Suppressor macrophage treated with lipopolysaccharide for 4 hours (primary cell): ENCODE data around the gene SNRPB.
"Not testable (repeated sequence)": the region's sequence is repeated elsewhere in the genome, so short reads cannot be mapped to it uniquely, and the experiment has no call there.

Experiments used
- DNase-seq: peaks from one replicate; pipeline ENCODE4 v3.0.0-alpha.2; 2020

SNRPB gene

GRCh38 chr20:2470423-2471193 lies at the start of gene SNRPB:
Gene SNRPB, minus strand, starts transcription at chr20:2470789. Its CDS starts 99 bp downstream, at chr20:2470690.
- peak; percentile 99 for DNase-seq

- no peak for DNase-seq
Observed at GRCh38 chr20:2519115-2519809, 48.7 kb upstream of the SNRPB start.

- no peak for DNase-seq
Observed at GRCh38 chr20:2518558-2518957, 48.0 kb upstream of the SNRPB start.

GRCh38 chr20:2518096-2518495 lies 47.5 kb upstream of the SNRPB start:
- DNase-seq: no peak

GRCh38 chr20:2516399-2516798 lies 45.8 kb upstream of the SNRPB start:
- DNase-seq: no peak

- DNase-seq: no peak
Observed at GRCh38 chr20:2515203-2515602, 44.6 kb upstream of the SNRPB start.

- no peak for DNase-seq
Observed at GRCh38 chr20:2509794-2510193, 39.2 kb upstream of the SNRPB start.

GRCh38 chr20:2509468-2509781 lies 38.8 kb upstream of the SNRPB start:
- no peak for DNase-seq

- peak; percentile 84 for DNase-seq
Observed at GRCh38 chr20:2508631-2509467, 38.3 kb upstream of the SNRPB start, which contains the start of gene ZNF343. Gene ZNF343, minus strand, starts transcription at chr20:2508915. Its CDS starts 15,020 bp downstream, at chr20:2493895.

- no peak for DNase-seq
Observed at GRCh38 chr20:2507875-2508630, 37.5 kb upstream of the SNRPB start.

GRCh38 chr20:2507464-2507863 lies 36.9 kb upstream of the SNRPB start:
- DNase-seq: no peak

GRCh38 chr20:2506426-2506825 lies 35.8 kb upstream of the SNRPB start:
- not testable (repeated sequence) for DNase-seq

GRCh38 chr20:2504803-2505202 lies 34.2 kb upstream of the SNRPB start:
- not testable (repeated sequence) for DNase-seq

- DNase-seq: not testable (repeated sequence)
Observed at GRCh38 chr20:2502808-2503384, 32.3 kb upstream of the SNRPB start.

- DNase-seq: no peak
Observed at GRCh38 chr20:2485661-2486060, 15.1 kb upstream of the SNRPB start.

- DNase-seq: no peak
Observed at GRCh38 chr20:2485080-2485479, 14.5 kb upstream of the SNRPB start.

- no peak for DNase-seq
Observed at GRCh38 chr20:2483504-2483903, 12.9 kb upstream of the SNRPB start.

- no peak for DNase-seq
Observed at GRCh38 chr20:2480381-2480780, 9.8 kb upstream of the SNRPB start.

GRCh38 chr20:2476742-2477615 lies 6.4 kb upstream of the SNRPB start:
- no peak for DNase-seq

GRCh38 chr20:2475850-2476741 lies 5.5 kb upstream of the SNRPB start:
- DNase-seq: no peak
